Measurements from ENCODE around the gene FSTL4.

Gene FSTL4

GRCh38 chr5:133581918-133582317 is 30.4 kb downstream of the FSTL4 start:
- no peak for TF ChIP-seq CTCF (IDR thresholded peaks at IDR 0.05; ENCODE audit: low read length, missing control alignments)
- no peak for DNase-seq (ENCODE audit: low read depth)
- no peak overlapping the region for H3K4me3 ChIP-seq (replicated peaks; ENCODE audit: low read depth, low read length)

GRCh38 chr5:133581348-133581747 is 31.0 kb downstream of the FSTL4 start:
- DNase-seq (ENCODE audit: low read depth): no peak
- TF ChIP-seq CTCF (IDR thresholded peaks at IDR 0.05; ENCODE audit: low read length, missing control alignments): no peak
- no peak overlapping the region for H3K4me3 ChIP-seq (replicated peaks; ENCODE audit: low read depth, low read length)

GRCh38 chr5:133580618-133581017 is 31.7 kb downstream of the FSTL4 start:
- H3K4me3 ChIP-seq (replicated peaks; ENCODE audit: low read depth, low read length): no peak overlapping the region
- no peak for TF ChIP-seq CTCF (IDR thresholded peaks at IDR 0.05; ENCODE audit: low read length, missing control alignments)
- DNase-seq (ENCODE audit: low read depth): no peak

GRCh38 chr5:133579766-133580165 is 32.6 kb downstream of the FSTL4 start:
- no peak overlapping the region for H3K4me3 ChIP-seq (replicated peaks; ENCODE audit: low read depth, low read length)
- no peak for DNase-seq (ENCODE audit: low read depth)
- TF ChIP-seq CTCF (IDR thresholded peaks at IDR 0.05; ENCODE audit: low read length, missing control alignments): no peak

- no peak overlapping the region for H3K4me3 ChIP-seq (replicated peaks; ENCODE audit: low read depth, low read length)
- peak; percentile 8 for DNase-seq (ENCODE audit: low read depth)
- TF ChIP-seq CTCF (IDR thresholded peaks at IDR 0.05; ENCODE audit: low read length, missing control alignments): no peak
Observed at GRCh38 chr5:133569347-133569746, 43.0 kb downstream of the FSTL4 start.

GRCh38 chr5:133565993-133566392 is 46.3 kb downstream of the FSTL4 start:
- peak; percentile 45 for DNase-seq (ENCODE audit: low read depth)
- no peak overlapping the region for H3K4me3 ChIP-seq (replicated peaks; ENCODE audit: low read depth, low read length)
- no peak for TF ChIP-seq CTCF (IDR thresholded peaks at IDR 0.05; ENCODE audit: low read length, missing control alignments)

- H3K4me3 ChIP-seq (replicated peaks; ENCODE audit: low read depth, low read length): no peak overlapping the region
- no peak for TF ChIP-seq CTCF (IDR thresholded peaks at IDR 0.05; ENCODE audit: low read length, missing control alignments)
- no peak for DNase-seq (ENCODE audit: low read depth)
Observed at GRCh38 chr5:133564921-133565565, 47.3 kb downstream of the FSTL4 start.
